ENCODE data around the gene TLE7. TPM values are rescaled to one million over a fixed set of nuclear protein-coding genes. Genes with fewer than 3 reads are reported as not detected.

Gene TLE7
- total and polyA plus RNA-seq, 11 donors: not detected

DNA sequence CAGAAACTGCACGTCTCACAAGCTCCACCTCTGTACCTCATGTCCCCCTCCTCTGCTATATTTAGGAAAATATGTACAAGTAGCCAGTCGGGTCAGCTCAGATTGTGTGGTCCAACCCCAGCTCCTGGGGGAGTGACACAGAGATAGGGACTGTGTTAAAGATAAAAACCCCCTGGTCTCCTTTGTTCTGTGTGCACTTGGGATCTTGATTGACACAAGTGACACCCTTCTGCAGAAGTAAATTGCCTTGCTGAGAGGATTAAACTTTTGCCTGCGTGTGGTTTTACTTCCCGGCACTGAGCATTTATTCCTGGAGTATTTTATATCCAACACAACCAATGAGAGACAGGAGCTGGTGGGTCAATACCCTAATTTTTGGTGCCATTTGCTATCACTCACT lies 37.5 kb downstream of the TLE7 start:
- Histone ChIP-seq H3K27me3 (peaks cover 0 to 58% (median 5%) of the 10 kb centered on the region in 9 donors), H3K9me3 (peaks cover 0 to 2% (median 0%) of the 10 kb centered on the region in 12 donors), H3K4me1 (no peaks in the 10 kb centered on the region), H3K27ac (no peak overlapping the region), H3K36me3 (no peaks in the 10 kb centered on the region), H3K4me3 (no peak overlapping the region)
- ATAC-seq (no peak), DNase-seq (no peak)
- 61 to 69% (median 66%) methylated on average over 4 of the region's 4 CpGs for WGBS, 4 donors
- intact Hi-C loops (cut with DNase I): no loop called here
- no peak for TF ChIP-seq POLR2A (IDR thresholded peaks at IDR 0.05)
- TF ChIP-seq, protein P1, sequence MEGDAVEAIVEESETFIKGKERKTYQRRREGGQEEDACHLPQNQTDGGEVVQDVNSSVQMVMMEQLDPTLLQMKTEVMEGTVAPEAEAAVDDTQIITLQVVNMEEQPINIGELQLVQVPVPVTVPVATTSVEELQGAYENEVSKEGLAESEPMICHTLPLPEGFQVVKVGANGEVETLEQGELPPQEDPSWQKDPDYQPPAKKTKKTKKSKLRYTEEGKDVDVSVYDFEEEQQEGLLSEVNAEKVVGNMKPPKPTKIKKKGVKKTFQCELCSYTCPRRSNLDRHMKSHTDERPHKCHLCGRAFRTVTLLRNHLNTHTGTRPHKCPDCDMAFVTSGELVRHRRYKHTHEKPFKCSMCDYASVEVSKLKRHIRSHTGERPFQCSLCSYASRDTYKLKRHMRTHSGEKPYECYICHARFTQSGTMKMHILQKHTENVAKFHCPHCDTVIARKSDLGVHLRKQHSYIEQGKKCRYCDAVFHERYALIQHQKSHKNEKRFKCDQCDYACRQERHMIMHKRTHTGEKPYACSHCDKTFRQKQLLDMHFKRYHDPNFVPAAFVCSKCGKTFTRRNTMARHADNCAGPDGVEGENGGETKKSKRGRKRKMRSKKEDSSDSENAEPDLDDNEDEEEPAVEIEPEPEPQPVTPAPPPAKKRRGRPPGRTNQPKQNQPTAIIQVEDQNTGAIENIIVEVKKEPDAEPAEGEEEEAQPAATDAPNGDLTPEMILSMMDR (IDR thresholded peaks at IDR 0.05): no peak

DNA sequence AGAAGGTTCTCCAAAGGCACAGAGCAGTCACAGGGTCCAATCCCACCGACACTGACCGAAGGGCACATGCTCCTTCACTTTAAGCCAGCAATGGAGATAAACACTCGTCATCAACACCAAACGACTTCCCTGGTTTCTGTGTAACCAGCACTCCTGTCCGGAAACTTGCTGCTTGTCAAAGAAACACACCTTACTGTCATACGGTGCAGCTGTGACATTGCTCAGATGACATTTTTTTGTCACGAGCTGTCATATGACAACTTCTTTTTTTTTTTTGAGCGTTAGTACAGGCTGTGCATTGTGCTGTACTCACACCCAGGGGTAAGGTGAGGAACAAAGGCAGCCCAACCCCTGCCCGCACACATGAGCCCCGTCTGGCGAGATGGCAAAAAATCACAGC lies 39.2 kb downstream of the TLE7 start:
- Histone ChIP-seq H3K36me3 (no peaks in the 10 kb centered on the region), H3K27ac (no peak overlapping the region), H3K27me3 (peaks cover 0 to 43% (median 5%) of the 10 kb centered on the region in 9 donors), H3K4me3 (no peak overlapping the region), H3K4me1 (no peaks in the 10 kb centered on the region), H3K9me3 (peaks cover 0 to 2% (median 0%) of the 10 kb centered on the region in 12 donors)
- no peak for ATAC-seq
- 40 to 56% (median 47%) methylated on average over 11 of the region's 11 CpGs for WGBS, 4 donors
- no peak for DNase-seq
- TF ChIP-seq, protein P1 (IDR thresholded peaks at IDR 0.05): no peak
- no peak for TF ChIP-seq POLR2A (IDR thresholded peaks at IDR 0.05)
- intact Hi-C loops (cut with DNase I): no loop called here

DNA sequence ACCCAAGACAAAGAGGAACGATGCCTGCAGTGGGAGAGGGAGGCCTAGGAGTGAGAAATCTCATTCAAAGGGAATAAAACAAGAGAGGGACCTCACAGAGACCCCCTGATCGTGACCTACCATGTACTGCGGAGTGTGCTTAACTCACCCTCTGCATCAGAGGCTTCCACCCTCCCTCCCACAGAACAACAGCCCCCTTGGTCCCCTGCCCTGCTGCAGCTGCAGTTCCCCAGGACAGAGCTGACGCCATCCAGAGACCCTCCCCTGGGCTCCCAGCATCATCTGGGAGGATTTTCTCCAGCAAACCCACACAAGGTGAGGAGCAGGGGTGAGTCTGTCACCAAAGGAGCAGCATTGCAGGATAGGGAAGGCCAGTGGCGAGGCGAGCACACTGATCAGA lies 39.8 kb downstream of the TLE7 start:
- H3K27ac ChIP-seq: no peak overlapping the region
- no peak for DNase-seq
- H3K4me3 ChIP-seq: no peak overlapping the region
- no peaks in the 10 kb centered on the region for H3K4me1 ChIP-seq
- ATAC-seq: no peak
- peaks cover 0 to 43% (median 5%) of the 10 kb centered on the region in 9 donors for H3K27me3 ChIP-seq
- WGBS, 4 donors: 61 to 71% (median 63%) methylated on average over 5 to 6 of the region's 6 CpGs
- H3K36me3 ChIP-seq: no peaks in the 10 kb centered on the region
- TF ChIP-seq POLR2A (IDR thresholded peaks at IDR 0.05): no peak
- TF ChIP-seq, protein P1 (IDR thresholded peaks at IDR 0.05): no peak
- H3K9me3 ChIP-seq: peaks cover 0 to 2% (median 0%) of the 10 kb centered on the region in 12 donors
- intact Hi-C loops (cut with DNase I): no loop called here

DNA sequence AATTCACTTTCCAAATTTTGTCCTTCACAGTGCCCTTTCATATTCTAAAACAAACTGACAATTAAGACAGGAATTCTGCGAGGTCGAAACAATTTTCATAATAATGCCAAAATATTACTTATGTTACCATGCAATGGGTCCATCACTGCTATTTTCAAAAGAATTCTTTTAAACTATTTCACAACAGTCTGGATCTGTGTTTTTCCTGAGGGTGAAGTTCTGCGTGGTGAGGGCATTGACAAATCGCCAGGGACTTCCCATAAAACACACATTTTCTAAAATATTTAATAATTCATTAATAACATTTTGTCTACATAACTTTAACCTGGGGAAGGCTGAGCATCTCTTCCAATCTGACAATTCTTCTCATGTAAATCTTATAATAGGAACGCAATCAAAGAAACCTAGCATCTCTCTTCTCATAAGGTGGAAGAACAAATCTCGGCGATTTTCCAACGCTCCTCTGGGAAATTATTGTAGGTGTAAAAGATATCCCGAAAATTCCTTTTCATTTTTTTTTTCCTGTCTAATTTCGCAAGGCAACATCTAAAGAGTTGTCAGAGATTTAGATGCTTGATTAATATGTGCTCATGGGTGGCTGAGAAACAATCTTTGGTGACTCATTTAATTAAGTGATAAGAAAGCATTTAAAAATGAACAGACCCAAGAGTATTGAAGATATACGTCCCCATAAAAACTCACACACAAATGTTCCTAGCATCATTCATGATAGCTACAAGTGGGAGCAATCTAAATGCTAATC lies 41.9 kb downstream of the TLE7 start:
- H3K36me3 ChIP-seq: no peaks in the 10 kb centered on the region
- no peaks in the 10 kb centered on the region for H3K4me1 ChIP-seq
- H3K9me3 ChIP-seq: peaks cover 0 to 2% (median 0%) of the 10 kb centered on the region in 12 donors
- peaks cover 0 to 38% (median 0%) of the 10 kb centered on the region in 9 donors for H3K27me3 ChIP-seq
- WGBS, 4 donors: 78 to 88% (median 84%) methylated on average over 11 of the region's 11 CpGs
- TF ChIP-seq POLR2A (IDR thresholded peaks at IDR 0.05): no peak
- TF ChIP-seq, protein P1 (IDR thresholded peaks at IDR 0.05): no peak
- no peak overlapping the region for H3K27ac ChIP-seq
- H3K4me3 ChIP-seq: no peak overlapping the region
- intact Hi-C loops (cut with DNase I): no loop called here
- DNase-seq (no peak), ATAC-seq (no peak)

Measured in heart left ventricle (tissue), 16 donors.